GM12865 (cell line): Measurements from ENCODE around the gene PDGFD.

ENCODE experiments used
- DNase-seq: peaks from one replicate; pipeline ENCODE4 v3.0.0; 2010; ENCODE audit warnings: low read depth
- H3K4me3 ChIP-seq: 2 replicates; pipeline ENCODE4 v1.5.1; 2011; ENCODE audit warnings: mild to moderate bottlenecking, low read depth, low read length, control low read depth
- TF ChIP-seq, protein P1 (sequence below): IDR thresholded peaks from 2 replicates; pipeline ENCODE4 v1.5.1; 2011; ENCODE audit warnings: low read length, control low read depth, low read depth, inconsistent platforms; ENCODE audit not compliant: insufficient read depth; ENCODE audit errors: missing control alignments

PDGFD gene

DNA sequence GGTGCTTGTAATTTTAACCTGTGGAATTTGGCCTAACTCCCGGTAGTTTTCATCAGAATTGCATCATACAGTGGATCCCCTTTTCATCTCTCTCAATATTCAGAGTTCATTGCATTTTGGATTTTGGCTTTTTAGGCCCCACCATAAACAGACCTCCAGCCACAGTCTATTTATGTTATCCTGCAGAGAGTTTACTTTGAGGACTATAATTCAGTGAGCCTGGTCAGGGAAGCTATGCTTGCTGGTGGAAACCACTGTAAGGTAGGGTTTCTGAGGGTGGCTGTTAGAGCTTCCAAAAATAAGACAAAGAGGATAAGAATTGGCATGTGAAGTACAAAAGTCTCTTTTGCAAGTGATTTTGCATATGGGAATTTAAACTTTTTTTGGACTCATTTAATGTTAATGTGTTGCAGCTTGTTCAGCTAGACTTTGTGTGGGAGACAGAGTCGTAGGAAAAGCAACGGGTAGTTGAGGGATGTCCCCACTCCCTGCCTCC is 162.3 kb downstream of the PDGFD start:
- H3K4me3 ChIP-seq: no peak overlapping the region
- DNase-seq: no peak
- TF ChIP-seq, protein P1, sequence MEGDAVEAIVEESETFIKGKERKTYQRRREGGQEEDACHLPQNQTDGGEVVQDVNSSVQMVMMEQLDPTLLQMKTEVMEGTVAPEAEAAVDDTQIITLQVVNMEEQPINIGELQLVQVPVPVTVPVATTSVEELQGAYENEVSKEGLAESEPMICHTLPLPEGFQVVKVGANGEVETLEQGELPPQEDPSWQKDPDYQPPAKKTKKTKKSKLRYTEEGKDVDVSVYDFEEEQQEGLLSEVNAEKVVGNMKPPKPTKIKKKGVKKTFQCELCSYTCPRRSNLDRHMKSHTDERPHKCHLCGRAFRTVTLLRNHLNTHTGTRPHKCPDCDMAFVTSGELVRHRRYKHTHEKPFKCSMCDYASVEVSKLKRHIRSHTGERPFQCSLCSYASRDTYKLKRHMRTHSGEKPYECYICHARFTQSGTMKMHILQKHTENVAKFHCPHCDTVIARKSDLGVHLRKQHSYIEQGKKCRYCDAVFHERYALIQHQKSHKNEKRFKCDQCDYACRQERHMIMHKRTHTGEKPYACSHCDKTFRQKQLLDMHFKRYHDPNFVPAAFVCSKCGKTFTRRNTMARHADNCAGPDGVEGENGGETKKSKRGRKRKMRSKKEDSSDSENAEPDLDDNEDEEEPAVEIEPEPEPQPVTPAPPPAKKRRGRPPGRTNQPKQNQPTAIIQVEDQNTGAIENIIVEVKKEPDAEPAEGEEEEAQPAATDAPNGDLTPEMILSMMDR: no peak

DNA sequence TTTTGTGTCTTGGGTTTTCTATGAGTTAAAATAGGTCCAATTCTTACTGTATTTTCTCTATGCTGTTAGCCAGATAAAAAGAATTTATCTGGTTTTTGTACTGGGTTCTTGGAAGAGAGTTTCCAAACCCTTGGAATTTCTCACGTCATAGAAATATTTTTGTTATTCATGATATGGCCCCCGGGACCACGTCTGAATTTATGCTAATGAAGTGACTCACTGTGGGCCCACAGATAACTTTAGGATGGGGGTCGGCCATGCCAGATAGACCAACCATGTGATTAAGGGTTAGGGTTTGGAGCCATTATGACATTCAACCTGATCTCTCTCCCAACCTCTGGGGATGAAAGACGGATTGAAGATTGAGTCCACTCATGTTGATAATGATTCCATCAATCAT is 163.1 kb downstream of the PDGFD start:
- no peak overlapping the region for H3K4me3 ChIP-seq
- DNase-seq: no peak
- TF ChIP-seq, protein P1: no peak

DNA sequence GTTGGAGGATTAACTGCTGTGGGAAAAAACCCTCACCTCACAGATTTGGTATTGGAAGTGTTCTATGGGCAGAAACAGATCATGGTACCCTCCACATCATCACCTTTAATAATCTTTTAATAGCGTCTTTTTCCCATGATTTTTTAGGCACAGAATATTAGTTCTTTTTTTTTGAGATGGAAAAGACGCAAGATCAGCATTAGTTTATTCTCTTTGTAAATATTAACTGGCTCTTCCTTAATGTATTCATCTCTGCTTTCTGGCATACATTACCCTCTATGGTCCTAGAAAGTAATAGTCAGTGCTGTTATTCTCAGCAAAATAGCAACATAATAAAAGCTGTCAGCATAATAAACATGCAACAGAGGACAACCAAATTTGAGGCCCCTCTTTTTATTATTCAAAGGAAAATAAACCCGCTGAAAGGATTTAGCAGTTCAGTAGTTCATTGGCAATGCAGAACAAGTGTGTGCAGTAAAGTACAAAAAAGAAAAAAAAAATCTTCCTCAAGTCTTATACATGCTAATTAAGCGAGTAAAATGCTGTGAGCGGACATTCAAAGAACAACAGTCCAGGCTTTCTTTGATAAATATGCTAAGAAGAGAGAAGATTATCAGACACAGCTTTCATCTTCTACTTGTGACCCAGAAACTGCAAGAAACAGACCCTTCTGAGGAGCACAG is 165.0 kb downstream of the PDGFD start:
- TF ChIP-seq, protein P1: no peak
- no peak for DNase-seq

DNA sequence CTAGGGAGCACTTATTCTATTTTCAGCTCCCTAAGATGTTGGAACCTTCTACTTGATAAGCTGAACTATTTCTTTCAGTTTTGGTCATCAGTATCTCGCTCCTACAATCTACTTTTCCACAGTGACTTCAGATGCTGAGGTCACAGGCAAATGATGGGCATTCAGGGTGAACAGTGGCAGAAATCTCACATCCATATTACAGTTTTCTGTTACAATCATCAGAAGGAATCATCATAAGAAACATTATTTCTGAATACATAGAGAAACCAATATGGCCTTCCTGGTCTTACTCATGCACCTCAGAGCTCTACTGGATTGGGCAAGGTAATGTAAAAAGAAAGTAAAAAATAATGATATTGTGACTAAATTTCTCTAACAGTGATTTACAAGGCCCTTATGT is 166.9 kb downstream of the PDGFD start:
- TF ChIP-seq, protein P1: no peak
- H3K4me3 ChIP-seq: no peak overlapping the region
- DNase-seq: peak; percentile 39

More for the DNA sequence above, 165.0 kb downstream of the PDGFD start:
- no peak overlapping the region for H3K4me3 ChIP-seq

- H3K4me3 ChIP-seq: no peak overlapping the region
- TF ChIP-seq, protein P1: no peak
- DNase-seq: no peak
Observed at GRCh38 chr11:103995896-103996295, 168.1 kb downstream of the PDGFD start.

- H3K4me3 ChIP-seq: no peak overlapping the region
- DNase-seq: no peak
- TF ChIP-seq, protein P1: no peak
Observed at GRCh38 chr11:103994518-103994917, 169.4 kb downstream of the PDGFD start.

DNA sequence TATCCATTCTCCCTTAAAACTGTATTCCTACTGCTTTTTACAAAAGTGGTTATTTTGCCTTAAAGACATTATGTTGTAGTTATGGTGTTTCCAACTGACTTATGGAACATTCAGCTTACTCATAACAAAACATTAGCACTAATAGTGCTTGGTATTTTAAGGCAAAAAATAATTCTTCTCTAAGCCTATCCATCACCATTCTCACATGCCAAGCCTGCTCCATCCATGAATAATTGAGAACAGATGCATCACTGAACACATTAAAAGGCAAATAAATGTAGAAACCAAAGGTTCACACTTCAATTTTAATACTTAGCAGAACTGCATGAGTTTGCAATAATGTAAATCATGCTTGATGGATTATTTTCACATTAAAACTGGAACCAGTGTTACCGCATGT is 169.9 kb downstream of the PDGFD start:
- TF ChIP-seq, protein P1: no peak
- no peak for DNase-seq
- no peak overlapping the region for H3K4me3 ChIP-seq
